Inferior parietal cortex (tissue), 1 donor: ENCODE results near the gene TSPAN3.

Source experiments
- DNase-seq: peaks from one replicate; pipeline ENCODE4 v3.0.0-alpha.2; 2016; ENCODE audit errors: extremely low spot score

The TSPAN3 gene

DNA sequence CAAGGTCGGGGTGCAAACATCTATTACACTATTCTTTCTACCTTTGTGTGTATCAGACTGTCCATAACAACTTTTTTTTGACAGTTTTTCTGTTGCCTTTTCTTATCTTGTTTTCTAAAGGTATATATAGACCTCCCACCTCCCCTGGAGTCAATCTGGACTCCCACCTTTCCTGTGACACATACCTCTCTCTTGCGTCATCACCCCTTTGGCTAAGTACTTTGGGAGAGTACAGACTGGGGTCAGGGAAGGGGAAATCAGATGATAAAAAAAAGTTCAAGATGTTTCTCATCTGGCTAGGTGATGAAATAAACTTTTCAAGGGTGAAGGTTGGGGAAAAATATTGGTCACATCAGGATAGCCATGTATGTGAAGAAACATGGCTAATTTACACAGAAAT is 17.2 kb downstream of the TSPAN3 start:
- DNase-seq: no peak

DNA sequence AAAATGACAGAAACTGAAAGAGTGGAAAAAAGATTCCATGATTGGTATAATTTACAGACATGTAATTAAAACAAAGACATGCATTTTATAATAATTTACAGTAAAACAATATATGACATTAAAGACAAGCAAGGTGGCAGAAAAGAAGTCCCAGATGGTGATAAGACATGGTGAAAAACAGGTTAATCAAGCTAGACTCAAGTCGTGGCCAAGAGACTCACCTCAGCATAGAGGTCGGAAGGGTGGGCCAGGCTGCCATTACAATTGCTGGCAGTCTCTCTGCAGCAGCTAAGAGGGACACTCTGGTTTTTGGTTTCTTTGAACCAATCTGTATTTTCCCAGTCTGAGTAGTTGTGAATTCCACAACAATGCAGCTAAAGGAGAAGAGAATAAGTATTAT is 18.4 kb downstream of the TSPAN3 start:
- no peak for DNase-seq

DNA sequence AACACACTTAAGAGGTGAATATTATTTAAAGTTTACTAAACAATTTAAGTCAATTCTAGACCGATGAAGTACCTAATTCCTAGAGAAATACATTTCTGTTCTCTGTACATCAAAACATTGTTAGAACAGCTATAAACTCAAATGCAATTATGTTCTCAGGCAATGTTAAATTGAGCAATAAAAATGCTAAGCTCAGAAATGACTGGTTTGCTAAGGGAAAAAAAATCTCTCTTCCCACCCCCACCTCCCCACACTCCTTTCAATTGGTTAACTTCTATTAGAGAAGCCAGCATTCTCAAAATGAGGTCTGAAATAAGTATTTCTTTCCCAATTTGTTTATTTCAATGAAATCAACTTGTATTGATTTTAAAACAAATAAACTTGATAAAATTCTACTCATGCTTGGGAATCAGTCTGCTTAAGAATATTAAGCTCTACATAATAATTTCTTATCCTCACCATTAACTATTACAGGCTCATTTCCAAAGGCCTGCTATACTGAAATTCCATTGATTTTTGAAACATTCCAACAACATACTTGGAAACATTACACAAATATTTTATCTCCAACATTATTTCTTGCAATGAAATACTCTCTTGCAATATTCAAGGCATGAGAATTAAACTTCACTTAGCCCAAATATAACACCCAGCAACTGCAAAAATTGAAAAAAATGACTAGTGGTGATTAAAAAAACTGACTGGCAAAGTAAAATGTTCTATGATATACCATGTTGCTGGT is 22.6 kb downstream of the TSPAN3 start:
- DNase-seq: no peak

DNA sequence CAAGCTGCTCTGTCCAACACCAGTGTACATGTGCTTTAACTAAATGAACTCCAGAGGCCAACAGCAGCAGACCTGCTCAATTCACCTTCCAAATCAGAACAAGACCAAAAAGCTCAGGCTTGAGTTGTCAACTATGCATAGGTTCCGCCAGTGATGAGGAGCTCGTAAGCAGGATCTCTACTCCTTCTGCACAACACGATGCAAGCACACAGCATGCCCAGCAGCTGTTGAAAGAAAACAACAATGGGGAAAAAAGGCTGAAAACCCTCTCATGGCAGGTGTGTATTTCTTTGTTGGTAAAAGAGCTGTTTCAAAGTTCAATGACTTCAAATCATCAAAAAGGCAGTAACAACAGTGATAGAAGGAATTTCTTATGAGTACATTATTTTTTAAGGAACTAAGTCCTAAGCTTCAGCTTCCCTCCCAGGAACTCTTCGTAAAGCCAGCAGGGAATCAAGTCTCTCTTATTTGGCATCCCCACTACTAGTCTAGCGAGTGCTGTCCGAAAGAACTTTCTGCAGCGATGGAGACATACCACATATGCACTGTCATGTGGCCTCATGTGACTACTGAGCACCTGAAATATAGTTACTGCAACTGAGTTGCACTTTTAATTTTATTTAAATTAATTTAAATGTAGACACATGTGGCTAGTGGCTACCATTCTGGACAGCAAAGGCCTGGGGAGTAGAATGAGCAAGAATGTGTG is 24.1 kb downstream of the TSPAN3 start:
- no peak for DNase-seq

DNA sequence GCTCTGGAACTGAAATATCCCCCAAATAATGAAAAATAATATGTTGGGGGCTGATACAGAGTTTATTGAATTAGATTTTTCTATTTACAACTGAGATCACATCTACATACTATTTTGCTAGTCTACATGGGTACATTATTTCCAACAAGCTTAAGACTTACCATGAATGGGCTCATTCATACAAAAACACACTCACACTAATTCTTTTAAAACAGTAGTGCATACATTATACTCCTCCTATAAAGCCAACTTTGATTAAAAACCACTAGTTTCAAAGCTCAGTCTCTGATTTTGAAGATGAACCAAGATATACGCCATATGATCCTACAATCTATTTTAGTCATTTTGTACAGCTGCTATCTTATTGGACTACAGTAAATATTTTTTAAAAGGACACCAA is 24.9 kb downstream of the TSPAN3 start:
- no peak for DNase-seq

DNA sequence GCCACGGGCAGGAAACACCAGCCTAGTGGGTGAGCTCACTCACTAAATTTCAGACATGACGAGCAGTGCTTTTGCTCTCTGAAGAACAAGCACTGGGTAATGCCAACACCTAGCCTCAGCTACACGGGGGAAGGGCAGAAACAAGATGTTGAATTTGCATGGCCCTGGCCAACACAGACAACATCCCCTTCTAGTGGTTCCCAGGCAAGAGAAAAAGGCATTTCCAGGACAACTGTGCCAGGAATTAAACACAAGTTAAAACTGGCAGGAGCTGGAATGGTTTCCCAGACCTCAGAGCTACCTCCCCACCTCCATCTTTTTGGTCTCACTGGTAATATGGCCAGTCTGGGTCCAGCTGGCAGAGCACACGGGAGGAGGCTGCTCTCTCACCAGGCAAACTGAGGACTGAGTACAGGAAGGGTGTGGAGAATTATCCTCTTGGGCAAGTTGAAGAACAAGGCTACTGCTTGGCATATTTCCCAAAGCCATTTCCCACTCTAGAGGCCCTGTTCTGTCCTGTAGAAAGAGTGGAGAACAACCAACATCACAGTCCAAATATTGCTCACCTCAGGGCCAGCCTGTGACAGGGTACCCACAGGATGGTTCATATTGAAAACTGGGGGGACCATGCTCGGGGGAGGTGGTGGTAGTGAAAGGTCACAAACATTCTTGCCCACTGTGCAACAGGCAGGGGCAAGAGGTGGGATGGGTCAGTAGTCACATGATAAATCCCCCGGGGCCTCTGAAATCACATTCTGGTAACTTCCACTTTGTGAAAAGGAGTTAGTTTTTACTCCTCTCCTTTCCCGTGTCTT is 26.5 kb downstream of the TSPAN3 start:
- no peak for DNase-seq

DNA sequence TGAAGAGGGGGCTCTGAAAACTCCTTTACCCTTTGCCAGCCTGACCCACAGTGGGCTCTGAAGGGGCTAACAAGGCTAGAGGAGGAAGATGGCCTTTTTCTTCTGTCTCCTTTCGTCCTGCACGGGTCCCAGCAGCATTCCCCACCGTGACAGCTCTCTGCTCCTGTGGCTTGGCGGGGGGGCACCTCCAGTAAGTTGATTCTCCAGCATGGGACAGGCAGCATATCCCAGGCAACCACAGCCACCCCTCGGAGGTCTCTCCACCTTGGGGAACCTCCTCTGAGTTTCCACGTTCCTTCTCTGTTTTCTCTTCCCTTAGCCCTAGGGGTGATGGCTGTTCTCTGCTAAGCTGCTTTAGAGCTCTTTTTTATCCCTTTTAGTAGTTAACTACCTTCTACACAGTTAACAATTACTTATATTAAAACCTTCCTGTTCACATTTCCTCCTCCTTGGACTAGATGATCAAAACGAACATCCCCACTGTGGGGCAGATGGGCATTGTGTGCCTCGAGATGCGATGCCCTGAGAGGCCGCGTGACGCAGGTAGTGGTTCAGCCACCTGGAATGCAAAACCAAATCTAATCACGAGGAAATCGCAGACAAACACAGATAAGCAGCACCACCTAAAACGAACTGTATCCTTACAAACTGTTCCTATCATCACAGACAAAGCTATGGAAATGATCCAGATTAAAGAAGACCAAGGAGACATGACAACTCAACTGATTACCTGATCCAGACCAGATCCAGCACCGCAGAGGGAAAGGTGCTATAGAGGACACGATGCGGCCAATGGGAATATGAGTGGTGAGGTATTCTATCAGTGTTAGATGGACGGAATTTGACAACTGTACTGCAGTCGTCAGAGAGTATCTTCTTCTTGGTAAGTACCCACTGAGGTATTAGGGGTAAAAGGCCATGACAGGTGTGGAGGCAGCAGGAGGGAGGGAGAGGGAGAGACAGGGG is 27.7 kb downstream of the TSPAN3 start:
- no peak for DNase-seq

DNA sequence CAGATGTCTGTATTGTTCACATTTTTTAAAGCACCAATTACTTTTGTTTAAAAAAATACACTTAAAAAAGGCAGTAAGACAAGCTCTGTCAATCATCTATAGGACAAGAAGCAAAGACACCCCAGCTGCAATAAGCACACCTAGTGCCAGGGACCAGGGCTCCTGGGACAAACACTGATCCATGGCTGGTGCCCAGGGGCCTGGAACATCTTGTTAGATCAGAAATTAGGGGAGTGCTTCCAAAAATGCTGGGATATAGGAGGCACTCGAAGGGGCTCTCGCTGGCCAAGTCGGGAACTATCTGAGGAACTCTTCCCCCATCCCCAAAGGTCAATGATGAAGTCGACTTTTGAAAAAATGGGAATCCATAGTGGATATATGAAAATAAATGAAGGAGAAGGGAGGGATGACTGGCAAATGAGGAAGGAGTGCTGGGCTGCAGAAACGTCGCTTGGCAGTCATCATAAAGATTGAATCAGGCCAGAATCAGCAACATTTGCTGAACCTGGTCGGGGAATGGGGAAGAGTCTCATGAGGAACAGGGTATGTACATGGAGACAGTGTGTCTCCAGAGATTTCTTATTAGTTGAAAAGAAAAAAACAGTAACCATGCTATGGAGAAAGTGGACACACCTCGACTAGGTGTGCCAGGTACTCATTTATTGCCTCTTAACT is 28.5 kb downstream of the TSPAN3 start:
- no peak for DNase-seq

DNA sequence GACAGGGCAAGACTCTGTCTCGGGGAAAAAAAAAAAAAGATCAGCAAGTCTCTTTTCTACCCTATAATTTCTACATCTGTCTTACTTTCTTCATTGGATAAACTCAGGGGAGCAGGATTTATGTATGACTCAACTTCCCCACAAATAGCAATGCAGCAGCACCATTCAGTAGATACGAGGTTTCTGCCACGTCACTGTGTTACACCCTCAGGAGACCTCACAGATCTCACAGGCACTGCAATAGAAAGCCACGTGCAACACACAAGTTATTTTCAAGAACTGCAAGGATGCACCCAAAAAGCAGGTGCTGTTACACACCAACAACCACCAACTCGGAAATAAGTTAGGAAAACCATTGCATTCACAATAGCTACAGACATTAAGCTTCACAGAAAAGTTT is 30.2 kb downstream of the TSPAN3 start:
- no peak for DNase-seq

DNA sequence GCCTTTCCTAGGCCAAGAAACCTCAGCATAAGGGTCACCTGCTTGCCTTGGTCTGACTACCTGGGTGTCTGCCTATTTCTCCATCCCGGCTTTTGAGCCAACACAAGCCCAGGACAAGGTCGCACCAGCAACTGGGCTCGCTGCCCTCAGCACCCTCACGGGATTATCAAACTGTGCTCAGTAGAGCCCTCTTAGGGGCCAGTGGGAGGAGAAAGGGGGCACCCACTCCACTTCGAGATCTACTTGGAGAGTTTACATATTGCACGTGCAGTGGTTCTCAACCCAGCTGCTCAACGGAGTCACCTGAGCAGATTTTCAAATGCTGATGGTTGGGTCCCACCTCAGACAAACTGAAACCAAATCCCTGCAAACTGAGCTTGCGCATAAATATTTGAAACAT is 31.1 kb downstream of the TSPAN3 start:
- no peak for DNase-seq

DNA sequence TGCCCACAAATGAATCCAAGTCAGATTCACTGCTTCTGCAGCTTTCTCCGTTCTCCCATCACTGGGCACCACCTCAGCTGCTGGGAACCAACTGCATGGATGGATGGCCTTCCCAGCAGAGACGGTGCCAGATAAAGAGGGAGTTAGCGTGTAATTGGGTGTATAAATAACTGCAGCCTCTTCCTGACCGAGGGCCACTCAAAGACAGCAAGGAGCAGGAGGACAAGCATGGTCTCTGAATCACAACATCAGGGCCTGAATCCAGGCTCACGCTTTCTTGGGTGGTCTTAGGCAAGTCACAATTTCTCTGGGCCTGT is 31.7 kb downstream of the TSPAN3 start:
- no peak for DNase-seq

DNA sequence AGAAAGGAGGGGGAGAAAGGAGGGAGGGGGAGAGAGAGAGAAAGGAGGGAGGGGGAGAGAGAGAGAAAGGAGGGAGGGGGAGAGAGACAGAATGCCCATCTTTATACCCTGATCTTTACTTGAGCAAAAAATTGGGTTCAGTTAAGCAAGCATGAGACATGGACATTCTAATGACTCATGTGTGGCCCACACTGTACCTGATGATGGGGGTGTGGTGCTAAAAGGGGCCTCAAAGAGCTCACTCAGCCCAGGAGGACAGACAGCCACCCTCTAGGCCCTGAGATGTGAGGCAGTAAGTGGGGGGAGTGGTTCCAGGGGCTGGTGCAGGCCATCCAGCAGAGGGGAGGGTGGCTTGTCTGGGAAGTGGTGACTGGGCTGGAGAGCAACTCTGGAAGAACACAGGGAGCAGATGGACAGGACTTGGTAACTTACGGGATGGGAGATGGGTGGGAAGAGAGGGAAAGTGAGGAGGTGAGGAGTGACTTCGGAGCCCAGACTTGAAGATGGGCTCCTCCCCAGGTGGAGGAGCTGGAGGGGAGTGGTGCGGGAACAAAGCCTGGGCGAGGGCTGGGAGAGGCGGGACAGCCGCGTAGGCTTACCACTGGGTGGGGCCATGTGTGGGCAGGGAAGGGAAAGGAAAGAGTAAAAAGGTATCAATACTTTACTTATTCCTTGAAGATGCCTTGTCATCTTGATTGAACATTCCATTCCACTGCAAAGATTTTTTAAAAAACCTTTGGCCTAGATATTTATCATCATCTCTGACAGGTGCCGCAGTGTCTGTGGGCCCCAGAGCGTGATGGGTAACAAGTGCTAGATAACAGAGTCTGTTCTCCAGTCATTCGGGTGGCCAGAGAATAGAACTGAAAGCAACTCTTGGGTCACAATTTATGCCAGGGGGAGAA is 32.3 kb downstream of the TSPAN3 start:
- no peak for DNase-seq

DNA sequence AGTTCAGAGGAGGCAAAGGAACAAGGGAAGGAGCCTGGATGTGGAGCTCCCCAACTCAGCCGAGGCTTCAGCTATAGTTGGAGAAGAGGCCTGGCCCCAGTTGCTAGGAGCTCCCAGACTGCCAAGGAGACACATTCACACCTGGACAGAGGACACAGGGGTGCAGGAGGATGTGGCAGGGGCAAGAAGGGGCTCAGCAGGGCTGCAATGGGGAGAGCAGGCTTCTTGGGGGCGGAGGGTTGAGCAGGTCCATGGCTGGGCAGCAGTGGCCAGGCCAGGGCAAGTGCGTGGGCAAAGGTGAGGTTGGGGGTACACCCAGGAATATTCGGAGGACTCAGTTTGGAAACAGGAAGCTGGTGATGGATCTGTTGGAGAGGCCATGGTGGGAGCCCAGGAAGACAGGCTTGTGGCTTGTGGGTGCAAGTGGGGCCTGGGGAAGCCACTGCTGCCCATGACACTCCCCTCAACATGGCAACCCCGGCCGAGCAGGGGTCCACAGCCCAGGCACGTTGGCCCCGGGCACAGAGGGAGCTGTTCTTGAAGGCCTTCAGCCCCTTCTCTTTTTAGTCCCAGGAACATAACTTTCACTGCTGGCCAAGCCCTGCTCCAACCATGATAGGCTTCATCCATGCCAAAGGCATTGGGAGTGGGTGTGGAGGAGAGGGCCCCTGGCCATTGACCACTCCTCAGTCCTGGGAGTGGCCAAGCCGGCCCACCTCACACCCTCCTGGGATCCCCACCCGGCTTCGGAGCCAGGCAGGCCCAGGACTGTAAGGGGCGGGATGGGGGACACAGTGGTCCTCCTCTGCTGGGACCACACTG is 33.3 kb downstream of the TSPAN3 start:
- no peak for DNase-seq

DNA sequence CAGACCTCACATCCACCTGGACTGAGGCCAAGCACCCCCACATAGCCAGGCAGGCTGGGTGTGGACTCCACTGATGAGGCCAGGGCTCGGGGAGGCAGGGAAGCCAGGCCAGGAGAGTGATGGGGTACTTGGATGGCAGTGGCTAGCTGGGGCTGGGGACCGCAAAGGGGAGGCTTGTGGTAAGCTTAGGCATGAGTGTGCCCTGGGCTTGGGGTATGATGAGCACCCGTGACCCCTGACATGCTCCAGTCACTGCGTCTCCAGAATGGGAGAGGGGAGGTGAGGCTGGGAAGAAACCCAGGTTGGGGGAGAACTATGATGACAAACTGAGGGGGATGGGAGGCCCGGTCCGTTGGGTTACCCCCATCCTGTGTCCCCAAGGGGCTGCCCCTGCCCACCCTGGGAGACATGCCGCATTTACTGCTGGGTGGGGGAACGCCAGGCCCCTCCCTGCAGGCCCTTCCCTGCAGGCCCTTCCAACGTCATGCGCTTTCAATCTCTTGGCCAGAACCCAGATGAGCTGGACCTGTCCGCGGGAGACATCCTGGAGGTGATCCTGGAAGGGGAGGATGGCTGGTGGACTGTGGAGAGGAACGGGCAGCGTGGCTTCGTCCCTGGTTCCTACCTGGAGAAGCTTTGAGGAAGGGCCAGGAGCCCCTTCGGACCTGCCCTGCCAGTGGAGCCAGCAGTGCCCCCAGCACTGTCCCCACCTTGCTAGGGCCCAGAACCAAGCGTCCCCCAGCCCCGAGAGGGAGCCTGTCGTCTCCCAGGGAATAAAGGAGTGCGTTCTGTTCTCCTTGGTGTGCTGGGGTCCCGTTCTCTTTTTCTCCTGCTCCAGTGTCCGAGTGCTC is 34.1 kb downstream of the TSPAN3 start:
- DNase-seq: no peak

DNA sequence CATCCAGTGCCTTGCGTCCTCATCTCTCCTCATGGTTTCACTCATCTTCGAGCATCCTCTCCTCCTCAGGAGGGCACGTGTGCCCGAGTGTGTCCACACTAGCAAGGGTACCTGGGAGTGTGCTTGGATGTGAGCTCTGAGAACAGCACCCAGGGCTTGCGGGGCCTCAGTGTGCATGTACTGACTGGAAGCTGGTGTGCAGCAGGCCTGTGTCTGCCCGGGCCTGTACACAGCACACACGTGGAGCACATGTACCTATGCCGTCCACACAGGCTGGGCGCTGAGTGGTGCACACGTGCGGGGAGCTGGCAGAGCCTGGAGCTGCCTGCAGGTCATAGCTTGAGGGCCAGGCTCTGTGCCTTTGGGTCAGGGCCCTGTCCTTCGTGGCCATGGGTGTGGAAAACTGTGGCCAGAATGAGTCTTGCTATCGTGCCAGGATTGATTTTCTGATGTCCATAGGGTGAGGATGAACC is 34.9 kb downstream of the TSPAN3 start:
- no peak for DNase-seq

DNA sequence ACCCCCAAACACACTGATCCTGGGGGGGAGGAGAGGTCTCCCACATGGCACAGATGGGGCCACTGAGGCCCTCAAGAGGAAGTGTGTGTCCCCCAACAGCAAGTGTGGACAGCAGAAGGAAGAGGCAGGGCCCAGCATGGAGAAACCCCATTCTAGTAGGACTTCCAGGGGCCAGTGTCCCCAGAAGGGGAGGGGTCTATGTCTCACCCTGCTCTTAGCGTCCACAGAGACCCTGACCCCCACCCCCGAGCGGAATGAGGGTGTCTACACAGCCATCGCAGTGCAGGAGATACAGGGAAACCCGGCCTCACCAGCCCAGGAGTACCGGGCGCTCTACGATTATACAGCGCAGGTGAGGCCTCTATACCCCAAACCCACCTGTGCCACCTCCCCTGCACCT is 35.3 kb downstream of the TSPAN3 start:
- DNase-seq: no peak

DNA sequence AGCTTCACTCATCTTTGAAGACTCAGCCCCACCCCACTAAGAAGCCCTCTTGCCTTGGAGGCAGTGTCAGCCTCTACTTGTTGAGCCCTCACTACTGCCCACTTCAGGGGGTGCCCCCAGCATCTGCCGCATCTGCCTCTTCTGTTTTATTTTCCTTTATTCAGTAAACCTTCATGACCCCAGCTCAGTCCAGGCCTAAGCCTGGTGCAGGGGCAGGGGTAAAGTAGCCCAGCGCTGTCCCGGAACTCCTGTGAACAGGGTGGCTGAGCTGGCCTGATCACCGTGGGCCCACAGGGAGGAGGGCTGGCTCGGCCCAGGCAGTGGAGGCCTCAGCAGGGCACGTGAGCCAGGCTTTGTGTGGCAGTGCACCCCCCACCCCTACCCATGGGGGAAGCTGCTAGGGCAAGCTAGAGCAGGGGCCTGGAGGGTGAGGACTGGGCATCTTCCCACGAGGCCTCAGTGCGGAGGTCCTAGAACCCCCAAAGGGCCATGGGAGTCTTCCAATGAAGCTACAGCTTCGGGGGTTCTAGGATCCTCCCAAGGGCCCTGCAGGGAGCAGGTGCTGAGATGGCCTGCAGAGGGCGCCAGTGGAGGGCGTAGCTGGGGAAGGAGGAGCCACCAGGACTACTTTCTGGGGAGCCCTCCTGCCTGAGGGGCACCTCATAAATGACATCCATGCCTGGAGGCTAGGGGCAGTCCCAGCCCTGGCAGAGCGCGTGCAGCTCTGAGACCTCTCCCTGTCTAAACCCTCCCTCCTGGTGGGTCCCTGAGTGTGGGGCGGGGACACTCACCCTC is 36.0 kb downstream of the TSPAN3 start:
- peak; percentile 22 for DNase-seq
